Nephron (organoid): Measurements from ENCODE around the gene CPSF2.
"Not testable (repeated sequence)": the region's sequence is repeated elsewhere in the genome, so short reads cannot be mapped to it uniquely, and the experiment has no call there.

Experiments
- H3K27ac Mint-ChIP-seq, 3 experiments: 2 replicates each; pipeline ENCODE4 v1.8.0; 2020; ENCODE audit warnings: mixed read lengths in 3 of 3, mild to moderate bottlenecking in 2 of 3, moderate library complexity in 1 of 3
- H3K27me3 Mint-ChIP-seq: 2 replicates; pipeline ENCODE4 v1.8.0; 2021; ENCODE audit warnings: low read depth, mild to moderate bottlenecking, moderate library complexity, mixed read lengths
- H3K36me3 Mint-ChIP-seq: 2 replicates; pipeline ENCODE4 v1.8.0; 2020; ENCODE audit warnings: low read depth, mixed read lengths
- H3K4me1 Mint-ChIP-seq: 2 replicates; pipeline ENCODE4 v1.8.0; 2020; ENCODE audit warnings: mixed read lengths
- H3K4me3 Mint-ChIP-seq, 3 experiments: 2 replicates each; pipeline ENCODE4 v1.8.0; 2020; ENCODE audit warnings: mild to moderate bottlenecking in 3 of 3, mixed read lengths in 3 of 3, moderate library complexity in 2 of 3
- H3K9me3 Mint-ChIP-seq: 2 replicates; pipeline ENCODE4 v1.8.0; 2020; ENCODE audit warnings: mixed read lengths
- CTCF ChIP-seq, 3 experiments: fragments of 200-600 bp; sonication (generic); IDR thresholded peaks; one replicate each; pipeline ENCODE4 v1.5.0; 2021; ENCODE audit warnings: antibody characterized with exemption in 3 of 3; ENCODE audit not compliant: unreplicated experiment in 3 of 3

Gene CPSF2

GRCh38 chr14:92185559-92185958 is 63.8 kb downstream of the CPSF2 start:
- Mint-ChIP-seq H3K9me3 (peaks cover 12% of the 10 kb centered on the region), H3K36me3 (peaks cover 4% of the 10 kb centered on the region), H3K4me3 (no peak overlapping the region), H3K4me1 (no peaks in the 10 kb centered on the region), H3K27ac (no peak overlapping the region), H3K27me3 (no peaks in the 10 kb centered on the region)
- TF ChIP-seq CTCF (IDR thresholded peaks at IDR 0.05; ENCODE audit: unreplicated experiment in 3 of 3), result no peak

DNA sequence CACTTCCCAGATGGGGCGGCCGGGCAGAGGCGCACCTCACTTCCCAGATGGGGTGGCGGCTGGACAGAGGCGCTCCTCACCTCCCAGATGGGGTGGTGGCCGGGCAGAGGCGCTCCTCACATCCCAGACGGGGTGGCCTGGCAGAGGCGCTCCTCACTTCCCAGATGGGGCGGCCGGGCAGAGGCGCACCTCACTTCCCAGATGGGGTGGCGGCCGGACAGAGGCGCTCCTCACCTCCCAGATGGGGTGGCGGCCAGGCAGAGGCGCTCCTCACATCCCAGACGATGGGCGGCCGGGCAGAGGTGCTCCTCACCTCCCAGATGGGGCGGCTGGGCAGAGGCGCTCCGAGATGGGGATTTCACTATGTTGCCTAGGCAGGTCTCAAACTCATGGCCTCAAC is 65.8 kb downstream of the CPSF2 start:
- H3K36me3 Mint-ChIP-seq, H3K4me3 Mint-ChIP-seq, H3K27ac Mint-ChIP-seq, H3K27me3 Mint-ChIP-seq, H3K4me1 Mint-ChIP-seq: not testable (repeated sequence)
- H3K9me3 Mint-ChIP-seq, result peaks cover 12% of the 10 kb centered on the region

DNA sequence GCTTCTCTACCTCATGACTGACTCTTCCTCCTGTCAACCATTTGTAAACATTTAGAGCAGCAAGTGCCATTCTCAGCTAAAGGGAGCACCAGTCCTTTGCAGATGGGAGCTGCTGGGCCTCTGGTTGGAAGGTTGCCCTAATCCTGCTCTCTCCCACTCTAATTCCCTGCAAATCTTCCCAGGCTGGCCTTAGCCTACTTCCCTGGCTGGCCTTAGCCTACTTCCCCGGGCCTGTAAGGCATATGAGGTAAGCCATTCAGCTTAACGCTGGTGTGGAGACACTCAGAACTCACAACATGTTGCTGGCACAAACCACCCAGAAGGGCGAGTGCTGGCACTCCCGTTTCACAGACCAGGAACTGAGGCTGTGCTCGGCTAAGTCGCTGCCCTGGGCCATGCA is 69.0 kb downstream of the CPSF2 start:
- H3K9me3 Mint-ChIP-seq, result peaks cover 10% of the 10 kb centered on the region
- no peaks in the 10 kb centered on the region for H3K27me3 Mint-ChIP-seq
- no peak overlapping the region for H3K4me3 Mint-ChIP-seq
- TF ChIP-seq CTCF (IDR thresholded peaks at IDR 0.05; ENCODE audit: unreplicated experiment in 3 of 3), result no peak
- H3K4me1 Mint-ChIP-seq, result no peaks in the 10 kb centered on the region
- H3K27ac Mint-ChIP-seq, result no peak overlapping the region
- H3K36me3 Mint-ChIP-seq, result peaks cover 4% of the 10 kb centered on the region

DNA sequence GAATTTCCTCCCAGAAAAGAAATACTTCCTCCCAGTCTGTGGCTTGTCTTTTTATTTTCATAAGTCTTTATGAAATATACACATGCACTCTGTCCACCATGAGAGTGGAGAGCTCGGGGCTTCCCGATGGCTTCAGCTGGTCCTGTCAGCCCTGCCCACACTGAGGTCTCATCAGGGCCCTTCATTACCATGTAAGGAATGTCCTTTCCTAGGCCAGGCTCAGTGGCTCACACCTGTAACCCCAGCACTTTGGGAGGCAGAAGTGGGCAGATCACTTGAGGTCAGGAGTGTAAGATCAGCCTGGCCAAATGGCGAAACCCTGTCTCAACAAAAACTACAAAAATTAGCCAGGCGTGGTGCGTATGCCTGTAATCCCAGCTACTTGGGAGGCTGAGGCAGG is 77.0 kb downstream of the CPSF2 start:
- Mint-ChIP-seq H3K27ac (no peak overlapping the region), H3K4me1 (no peaks in the 10 kb centered on the region), H3K9me3 (no peaks in the 10 kb centered on the region), H3K27me3 (peaks cover 16% of the 10 kb centered on the region), H3K4me3 (no peak overlapping the region), H3K36me3 (no peaks in the 10 kb centered on the region)
- TF ChIP-seq CTCF (IDR thresholded peaks at IDR 0.05; ENCODE audit: unreplicated experiment in 3 of 3), result no peak

DNA sequence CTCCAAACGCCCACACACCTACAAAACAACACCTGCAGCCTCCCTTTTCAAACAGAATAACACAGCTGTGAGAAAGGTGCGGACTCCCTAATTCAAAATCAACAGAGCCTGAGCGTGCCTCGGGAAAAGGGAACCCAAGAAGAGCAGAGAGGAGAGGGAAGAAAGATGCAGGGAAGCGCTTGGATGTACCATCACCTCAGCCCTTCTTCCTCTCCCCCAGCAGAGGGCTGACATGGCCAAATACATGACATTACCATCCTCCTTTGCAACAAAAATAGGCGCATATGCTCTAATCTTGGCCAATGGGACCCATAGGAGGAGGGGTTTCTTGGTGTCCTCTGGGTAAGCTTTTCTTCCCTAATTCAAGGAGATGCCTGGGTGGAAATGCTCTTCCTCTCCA is 78.0 kb downstream of the CPSF2 start:
- peaks cover 5% of the 10 kb centered on the region for H3K9me3 Mint-ChIP-seq
- no peak overlapping the region for H3K4me3 Mint-ChIP-seq
- H3K27ac Mint-ChIP-seq, result no peak overlapping the region
- TF ChIP-seq CTCF (IDR thresholded peaks at IDR 0.05; ENCODE audit: unreplicated experiment in 3 of 3), result no peak
- peaks cover 21% of the 10 kb centered on the region for H3K27me3 Mint-ChIP-seq
- H3K4me1 Mint-ChIP-seq, result no peaks in the 10 kb centered on the region
- no peaks in the 10 kb centered on the region for H3K36me3 Mint-ChIP-seq

DNA sequence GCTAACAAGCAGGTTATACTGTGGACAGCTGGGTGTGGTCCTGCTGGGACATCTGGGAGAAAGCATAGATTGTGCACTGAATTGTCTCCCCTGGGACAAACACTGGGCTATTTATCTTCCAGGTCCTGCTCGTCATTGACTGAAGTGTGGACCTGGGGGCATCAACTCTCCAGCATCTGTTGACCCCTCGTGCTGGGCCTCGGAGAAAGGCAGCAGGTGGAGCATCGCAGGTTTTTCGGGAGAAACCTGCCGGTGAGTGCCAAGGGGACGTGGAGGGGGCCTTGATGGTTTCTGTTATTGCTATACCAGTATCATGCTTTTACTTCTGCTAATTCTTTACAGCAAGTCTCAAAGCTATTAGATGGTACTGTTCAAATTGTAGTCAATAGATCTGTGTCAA is 81.3 kb downstream of the CPSF2 start:
- no peak for TF ChIP-seq CTCF (IDR thresholded peaks at IDR 0.05; ENCODE audit: unreplicated experiment in 3 of 3)
- H3K27ac Mint-ChIP-seq, result no peak overlapping the region
- peaks cover 21% of the 10 kb centered on the region for H3K27me3 Mint-ChIP-seq
- no peaks in the 10 kb centered on the region for H3K36me3 Mint-ChIP-seq
- H3K4me1 Mint-ChIP-seq, result no peaks in the 10 kb centered on the region
- H3K4me3 Mint-ChIP-seq, result no peak overlapping the region
- H3K9me3 Mint-ChIP-seq, result peaks cover 5% of the 10 kb centered on the region

DNA sequence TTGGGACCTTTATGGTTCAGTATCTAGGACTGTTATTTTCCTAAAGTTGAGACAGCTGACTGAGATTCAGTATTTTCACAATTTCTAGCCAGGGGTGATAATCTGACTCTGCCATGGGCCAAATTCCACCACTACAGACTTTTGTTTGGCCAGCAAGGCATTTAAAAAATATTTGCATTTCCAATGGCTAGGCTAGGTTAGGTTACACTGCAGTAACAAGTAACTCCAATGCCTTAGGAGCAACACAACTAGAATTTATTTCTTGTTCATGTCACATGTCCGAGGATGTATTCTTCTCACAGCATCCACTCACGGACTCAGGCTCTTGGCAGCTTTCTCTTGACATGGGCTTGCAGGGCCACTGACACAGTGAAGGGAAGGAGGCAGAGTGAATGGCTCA is 83.0 kb downstream of the CPSF2 start:
- H3K36me3 Mint-ChIP-seq, result no peaks in the 10 kb centered on the region
- no peak overlapping the region for H3K27ac Mint-ChIP-seq
- H3K27me3 Mint-ChIP-seq, result peaks cover 14% of the 10 kb centered on the region
- H3K4me3 Mint-ChIP-seq, result no peak overlapping the region
- TF ChIP-seq CTCF (IDR thresholded peaks at IDR 0.05; ENCODE audit: unreplicated experiment in 3 of 3), result no peak
- H3K9me3 Mint-ChIP-seq, result peaks cover 7% of the 10 kb centered on the region
- no peaks in the 10 kb centered on the region for H3K4me1 Mint-ChIP-seq
